ENCODE measurements around the gene RAI1.

- no peak for TF ChIP-seq CTCF (conservative IDR thresholded peaks at IDR 0.05)
- no peak for TF ChIP-seq ZFX (IDR thresholded peaks at IDR 0.05)
These were observed 39.9 kb downstream of the RAI1 start for GRCh38 chr17:17721140-17721668.

Data from C4-2B (cell line).